Activated CD4-positive, alpha-beta T cell treated with anti-CD3 and anti-CD28 coated beads for 1 hour (primary cell): Measurements from ENCODE around the gene PRR23B.
"Not testable (repeated sequence)": the region's sequence is repeated elsewhere in the genome, so short reads cannot be mapped to it uniquely, and the experiment has no call there.

ENCODE experiments used
- DNase-seq: peaks from one replicate; pipeline ENCODE4 v3.0.0-alpha.2; 2020

Gene PRR23B

DNA sequence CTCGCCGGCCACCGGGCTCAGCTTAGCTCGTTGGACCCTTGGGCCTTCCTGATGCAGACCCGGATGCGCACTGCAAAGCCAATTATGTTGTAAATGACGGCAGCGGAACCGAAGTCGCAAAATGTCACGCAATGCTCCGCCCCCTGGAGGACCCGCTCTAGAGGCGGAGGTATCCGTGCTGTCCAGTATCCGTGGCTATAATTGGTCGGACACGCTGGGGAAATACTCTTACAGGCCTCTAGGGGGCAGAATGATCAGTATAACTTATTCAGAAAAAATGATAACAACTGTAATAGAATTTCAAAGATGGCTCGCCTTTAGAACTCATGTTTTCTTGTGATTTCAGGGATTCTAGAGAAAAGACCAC lies at the start of gene PRR23B:
Gene PRR23B, minus strand, starts transcription at position 59 of the 367 bp plus-strand sequence. CDS start 265 bp downstream, outside the sequence.
- DNase-seq, result no peak

DNA sequence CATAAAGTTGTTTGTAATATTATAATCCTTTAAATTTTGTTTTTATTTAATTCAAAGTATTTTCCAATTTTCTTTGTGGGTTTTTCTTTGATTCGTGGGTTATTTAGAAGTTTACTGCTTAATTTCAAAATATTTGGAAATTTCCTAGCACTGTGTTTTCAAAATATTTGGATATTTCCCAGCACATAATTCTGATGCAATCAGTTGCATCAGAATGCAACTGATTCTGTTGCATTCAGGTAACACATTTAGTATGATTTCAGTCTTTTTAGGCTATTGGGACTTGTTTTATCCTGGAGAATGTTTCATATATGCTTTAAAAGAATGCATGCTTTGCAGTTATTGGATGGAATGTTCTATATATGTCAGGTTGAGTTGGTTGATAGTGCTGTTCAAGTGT lies 42.2 kb upstream of the PRR23B start:
- DNase-seq, result no peak

DNA sequence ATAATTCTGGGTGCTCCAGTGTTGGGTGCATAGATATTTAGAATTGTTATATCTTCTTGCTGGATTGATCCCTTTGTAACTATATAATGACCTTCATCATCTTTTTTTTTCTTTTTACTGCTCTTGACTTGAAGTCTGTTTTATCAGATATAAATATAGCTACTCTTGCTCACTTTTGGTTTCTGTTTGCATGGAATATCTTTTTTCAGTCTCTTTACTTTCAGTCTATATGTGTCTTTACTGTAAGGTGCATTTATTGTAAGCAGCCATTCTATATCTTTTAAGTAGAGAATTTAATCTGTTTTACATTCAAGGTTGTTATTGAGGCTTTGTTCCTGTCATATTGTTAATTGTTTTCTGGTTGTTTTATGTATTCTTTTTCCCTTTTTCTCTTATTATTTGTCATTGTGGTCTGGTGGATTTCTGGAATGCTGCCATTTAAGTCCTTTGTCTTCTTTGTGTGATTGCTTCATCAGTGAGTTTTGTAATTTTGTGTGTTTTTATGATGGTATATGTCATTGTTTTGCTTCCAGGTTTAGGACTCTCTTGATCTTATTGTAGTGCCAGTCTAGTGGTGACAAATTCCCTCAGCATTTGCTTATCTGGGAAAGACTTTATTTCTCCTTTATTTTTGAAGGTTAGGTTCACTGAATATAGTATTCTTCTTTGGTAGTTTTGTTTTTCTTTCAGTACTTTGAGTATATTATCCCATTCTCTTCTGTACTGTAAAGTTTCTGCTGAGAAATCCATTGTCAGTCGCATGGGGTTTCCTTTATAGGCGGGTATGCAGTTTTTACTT lies 32.3 kb upstream of the PRR23B start:
- DNase-seq, result no peak

DNA sequence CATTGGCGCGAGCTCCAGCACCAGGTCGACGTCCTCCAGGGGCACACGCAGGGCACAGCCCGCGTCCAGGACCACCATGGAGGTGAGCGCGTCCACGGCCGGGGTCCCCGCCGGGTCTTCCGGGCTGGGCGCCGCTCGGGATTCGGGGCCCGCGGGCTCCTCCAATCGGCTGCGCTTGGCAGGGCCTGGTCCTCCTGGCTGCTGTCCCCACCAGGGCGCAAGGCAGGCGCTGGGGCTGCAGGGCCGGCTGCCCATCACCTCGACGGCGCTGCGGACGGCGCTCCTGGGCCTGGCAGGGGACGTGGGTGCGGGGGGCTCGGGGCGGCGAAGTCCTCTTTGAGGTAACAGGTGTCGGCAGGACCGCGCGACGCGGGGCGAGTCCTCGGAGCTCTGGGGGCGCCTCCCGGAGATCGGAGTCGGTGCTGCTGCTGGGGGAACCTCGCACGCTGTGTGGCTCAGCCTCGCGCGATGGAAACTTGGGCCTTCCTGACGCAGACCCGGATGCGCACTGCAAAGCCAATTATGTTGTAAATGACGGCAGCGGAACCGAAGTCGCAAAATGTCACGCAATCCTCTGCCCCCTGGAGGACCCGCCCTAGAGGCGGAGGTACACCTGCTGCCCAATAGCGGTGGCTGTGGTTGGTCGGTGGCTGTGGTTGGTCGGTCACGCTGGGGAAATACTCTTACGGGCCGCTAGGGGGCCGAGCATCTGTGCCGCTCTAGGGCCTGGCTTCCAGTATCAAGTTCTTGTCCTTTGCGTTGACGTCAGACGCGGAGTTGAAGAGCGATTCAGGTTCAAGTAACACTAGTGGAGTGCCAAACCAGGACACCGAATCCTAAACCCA lies 23.9 kb upstream of the PRR23B start, which contains the start of gene PRR23C:
Gene PRR23C, minus strand, starts transcription at position 527 of the 845 bp plus-strand sequence. Its CDS starts 272 bp downstream, at position 255.
- no peak for DNase-seq

DNA sequence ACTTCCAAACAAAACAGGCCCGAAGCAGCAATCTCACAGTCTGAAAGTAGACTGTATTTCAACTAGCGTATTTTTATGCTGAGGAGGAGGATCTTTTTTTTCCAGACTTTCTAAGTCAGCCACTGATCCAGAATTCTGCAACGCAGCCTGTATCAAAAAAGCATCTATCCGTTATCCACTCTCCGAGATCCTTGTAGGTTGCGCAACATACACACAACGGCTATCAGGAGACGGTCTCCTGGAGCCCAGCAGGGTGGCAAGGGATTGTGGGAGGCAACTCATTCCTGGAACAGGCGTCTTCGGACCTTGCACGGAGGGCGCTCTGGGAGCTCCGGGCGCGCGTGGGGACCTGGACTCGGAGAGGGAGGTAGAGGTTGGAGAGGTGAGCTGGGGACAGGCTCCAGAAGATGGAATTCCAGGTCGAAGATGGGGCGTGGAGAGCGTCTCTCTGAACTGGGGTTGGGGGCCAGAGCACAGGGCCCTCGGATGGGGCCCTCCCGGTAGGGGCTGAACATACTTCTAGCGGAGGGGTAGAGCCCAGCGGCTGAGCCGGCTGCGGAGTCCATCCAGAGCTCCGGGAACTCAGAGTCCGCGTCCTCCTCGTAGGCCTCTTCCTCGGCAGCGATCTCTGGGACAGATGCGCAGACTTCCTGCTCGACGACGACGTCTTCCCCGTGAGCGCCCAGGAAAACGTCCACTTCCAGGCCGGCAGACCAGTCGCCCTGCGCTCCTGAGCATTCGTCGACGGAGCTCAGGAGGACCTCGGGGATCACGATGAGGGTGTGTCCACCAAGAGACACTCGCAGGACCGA lies 23.0 kb upstream of the PRR23B start:
- no peak for DNase-seq

DNA sequence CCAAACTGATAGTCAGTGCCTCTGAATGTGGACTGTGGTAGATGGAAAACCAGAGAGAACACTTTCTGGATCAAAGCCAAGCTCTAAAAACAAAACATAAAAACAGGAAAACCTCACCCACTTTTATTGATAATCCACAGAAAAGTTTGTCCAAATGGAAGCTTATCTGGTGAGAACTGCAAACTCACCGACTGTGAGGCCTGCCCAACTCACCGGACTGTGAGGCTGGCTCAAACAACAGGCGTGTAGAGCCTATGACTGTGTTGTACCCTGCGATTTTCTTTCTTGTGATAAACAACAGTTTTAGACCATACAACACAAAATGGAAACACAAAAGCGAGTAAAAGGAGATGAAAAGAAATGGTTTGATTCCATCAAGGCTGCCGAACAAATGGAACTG lies 16.8 kb upstream of the PRR23B start:
- DNase-seq, result no peak

DNA sequence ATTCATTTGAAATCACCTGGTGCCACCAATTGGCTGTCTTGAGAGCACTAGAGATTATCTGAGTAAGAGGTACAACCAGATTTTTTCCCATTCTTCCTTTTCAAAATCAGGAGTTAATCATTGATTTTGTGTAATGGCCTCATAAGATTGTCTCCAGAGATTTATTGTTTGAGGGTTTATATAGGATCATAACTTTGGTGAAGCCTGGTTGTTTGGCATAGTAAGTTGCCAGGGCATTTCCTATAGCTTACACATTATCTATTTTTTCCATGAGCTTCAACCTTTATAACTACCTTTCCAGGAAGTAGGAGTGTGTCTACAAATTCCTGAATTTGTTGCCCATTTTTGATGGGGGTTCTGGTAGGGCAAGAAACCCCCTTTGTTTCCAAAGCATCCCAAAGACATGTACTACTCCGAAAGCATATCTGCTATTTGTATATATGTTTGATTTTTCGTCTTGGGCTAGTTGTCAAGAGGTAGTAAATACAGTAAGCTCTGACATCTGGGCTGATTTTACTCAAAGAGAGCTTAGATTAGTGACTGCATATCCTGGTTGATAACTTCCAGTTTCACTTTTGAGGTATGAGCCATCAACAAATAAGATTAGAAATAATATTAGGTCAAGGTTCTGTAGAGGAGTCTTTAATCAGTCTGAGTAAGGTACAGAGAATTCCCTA lies 11.7 kb upstream of the PRR23B start:
- DNase-seq, result no peak

DNA sequence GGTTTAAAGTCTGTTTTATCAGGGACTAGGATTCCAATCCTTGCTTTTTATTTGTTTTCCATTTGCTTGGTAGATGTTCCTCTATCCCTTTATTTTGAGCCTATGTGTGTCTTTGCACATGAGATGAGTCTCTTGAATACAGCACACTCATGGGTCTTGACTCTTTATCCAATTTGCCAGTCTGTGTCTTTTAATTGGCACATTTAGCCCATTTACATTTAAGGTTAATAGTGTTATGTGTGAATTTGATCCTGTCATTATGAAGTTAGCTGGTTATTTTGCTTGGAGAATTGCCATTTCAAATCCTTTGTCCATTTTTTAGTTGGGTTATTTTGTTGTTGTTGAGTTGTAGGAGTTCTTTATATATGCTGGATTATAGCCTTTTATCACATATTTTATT lies 9.8 kb upstream of the PRR23B start:
- DNase-seq, result not testable (repeated sequence)

DNA sequence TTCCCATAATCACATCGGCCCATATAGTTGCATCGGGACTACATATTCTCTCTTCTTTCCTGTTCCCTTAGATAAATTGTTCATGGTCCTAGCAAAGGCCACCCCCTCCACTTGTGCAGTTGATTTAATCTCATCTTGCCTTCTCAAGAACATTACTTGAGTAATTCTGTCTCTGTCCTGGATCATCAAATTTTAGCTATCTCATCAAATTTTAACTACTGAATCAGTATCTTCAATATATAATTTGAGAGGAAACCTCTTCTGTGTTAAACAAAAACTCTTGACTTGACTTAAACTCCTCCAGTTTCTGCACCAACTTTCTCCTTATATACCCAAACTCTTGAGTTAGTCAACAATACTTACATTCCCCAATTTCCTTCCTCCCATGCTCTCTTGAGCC lies 4.2 kb upstream of the PRR23B start:
- no peak for DNase-seq

DNA sequence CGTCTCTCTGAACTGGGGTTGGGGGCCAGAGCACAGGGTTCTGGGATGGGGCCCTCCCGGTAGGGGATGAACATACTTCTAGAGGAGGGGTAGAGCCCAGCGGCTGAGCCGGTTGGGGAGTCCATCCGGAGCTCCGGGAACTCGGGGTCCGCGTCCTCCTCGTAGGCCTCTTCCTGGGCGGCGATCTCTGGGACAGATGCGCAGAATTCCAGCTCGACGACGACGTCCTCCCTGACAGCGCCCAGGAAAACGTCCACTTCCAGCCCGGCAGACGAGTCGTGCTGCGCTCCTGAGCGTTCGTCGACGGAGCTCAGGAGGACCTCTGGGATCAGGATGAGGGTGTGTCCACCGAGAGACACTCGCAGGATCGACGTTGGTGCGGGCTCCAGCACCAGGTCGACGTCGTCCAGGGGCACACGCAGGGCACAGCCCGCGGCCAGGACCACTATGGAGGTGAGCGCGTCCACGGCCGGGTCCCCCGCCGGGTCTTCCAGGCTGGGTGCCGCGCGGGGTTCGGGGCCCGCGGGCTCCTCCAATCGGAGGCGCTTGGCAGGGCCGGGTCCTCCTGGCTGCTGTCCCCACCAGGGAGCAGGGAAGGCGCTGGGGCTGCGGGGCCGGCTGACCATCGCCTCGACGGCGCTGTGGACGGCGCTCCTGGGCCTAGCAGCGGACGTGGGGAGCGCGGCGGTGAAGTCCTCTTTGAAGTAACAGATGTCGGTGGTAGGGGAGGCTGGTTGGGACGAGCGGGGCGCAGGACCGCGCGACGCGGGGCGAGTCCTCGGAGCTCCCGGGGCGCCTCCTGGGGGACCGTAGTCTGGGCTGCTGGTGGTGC lies 474 bp downstream of the PRR23B start:
- no peak for DNase-seq

DNA sequence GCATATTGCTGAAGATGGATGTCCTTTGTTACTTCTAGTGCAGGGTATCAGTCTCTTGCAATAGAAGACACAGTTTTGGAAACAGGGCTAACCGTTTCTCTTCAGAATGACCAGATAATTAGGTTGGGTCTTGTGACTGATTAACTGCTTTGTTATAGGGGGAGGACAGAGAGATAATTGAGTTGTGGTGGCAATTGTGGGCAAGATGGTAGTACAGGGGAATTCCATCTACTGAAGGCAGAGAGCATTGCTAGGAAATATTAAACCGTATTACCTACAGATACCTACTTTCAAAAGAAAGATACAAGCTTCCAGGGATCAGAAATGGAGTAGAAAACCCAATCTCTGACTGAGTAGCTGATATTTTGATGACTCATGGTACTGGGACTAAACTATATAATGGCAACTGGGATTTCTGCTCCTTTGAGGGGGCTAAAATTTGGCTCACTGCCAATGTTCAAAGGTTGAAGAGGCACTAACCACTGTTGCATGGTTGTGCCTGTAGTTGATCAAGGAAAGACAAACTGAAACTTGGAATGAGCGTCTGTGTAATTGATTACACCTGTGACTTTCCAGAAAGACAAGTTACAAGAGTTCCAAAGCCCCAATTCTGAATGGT lies 4.2 kb downstream of the PRR23B start:
- no peak for DNase-seq

DNA sequence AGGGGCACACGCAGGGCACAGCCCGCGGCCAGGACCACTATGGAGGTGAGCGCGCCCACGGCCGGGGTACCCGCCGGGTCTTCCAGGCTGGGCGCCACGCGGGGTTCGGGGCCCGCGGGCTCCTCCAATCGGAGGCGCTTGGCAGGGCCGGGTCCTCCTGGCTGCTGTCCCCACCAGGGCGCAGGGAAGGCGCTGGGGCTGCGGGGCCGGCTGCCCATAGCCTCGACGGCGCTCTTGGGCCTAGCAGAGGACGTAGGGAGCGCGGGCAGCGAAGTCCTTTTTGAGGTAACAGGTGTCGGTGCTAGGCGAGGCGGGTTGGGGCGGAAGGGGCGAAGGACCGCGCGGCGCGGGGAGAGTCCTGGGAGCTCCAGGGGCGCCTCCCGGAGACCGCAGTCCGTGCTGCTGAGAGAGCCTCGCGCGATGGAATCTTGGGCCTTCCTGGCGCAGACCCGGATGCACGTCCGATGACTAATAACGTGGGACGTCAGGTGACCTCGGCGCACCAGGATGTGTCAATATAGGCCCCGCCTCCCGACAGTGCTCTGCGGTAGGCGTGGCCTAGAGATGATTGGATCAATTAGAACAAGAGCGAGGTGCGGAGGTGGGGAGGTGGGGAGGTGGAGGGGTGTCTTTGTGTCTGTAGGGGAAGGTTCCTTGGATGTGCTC lies 14.5 kb downstream of the PRR23B start, which contains the start of gene PRR23A:
Gene PRR23A, minus strand, starts transcription at position 218 of the 666 bp plus-strand sequence. Its CDS starts 0 bp downstream, at position 218.
- no peak for DNase-seq

DNA sequence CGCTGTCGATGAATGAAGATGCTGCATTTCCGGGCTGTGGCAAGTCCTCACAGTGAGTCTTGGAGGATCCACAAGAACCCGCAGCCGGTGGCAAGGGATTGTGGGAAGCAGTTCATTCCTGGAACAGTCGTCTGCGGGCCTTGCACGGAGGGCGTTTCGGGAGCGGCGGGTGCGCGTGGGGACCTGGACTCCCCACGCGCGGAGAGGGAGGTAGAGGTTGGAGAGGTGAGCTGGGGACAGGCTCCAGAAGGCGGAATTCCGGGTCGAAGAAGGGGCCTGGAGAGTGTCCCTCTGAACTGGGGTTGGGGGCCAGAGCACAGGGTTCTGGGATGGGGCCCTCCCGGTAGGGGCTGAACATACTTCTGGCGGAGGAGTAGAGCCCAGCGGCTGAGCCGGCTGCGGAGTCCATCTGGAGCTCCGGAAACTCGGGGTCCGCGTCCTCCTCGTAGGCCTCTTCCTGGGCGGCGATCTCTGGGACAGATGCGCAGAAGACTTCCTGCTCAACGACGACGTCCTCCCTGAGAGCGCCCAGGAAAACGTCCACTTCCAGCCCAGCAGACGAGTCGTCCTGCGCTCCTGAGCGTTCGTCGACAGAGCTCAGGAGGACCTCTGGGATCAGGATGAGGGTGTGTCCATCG lies 15.3 kb downstream of the PRR23B start:
- DNase-seq, result no peak

DNA sequence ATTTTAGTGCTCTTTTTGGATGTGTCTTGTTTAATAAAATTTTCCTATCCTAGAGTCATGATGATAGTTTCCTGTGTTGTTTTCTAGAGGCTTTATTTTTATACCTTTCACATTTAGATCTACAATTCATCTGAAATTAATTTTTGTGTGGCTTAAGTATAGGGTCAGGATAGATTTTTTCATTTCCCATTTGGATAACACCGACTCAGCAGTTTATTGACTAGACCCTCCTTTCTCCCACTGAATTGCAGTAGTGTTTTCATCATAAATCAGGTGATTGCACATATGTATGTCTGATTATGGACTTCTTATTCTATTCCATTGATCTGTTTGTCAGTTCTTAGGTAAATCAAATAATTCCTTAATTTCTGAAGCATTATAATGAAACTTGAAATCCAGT lies 25.0 kb downstream of the PRR23B start:
- no peak for DNase-seq

DNA sequence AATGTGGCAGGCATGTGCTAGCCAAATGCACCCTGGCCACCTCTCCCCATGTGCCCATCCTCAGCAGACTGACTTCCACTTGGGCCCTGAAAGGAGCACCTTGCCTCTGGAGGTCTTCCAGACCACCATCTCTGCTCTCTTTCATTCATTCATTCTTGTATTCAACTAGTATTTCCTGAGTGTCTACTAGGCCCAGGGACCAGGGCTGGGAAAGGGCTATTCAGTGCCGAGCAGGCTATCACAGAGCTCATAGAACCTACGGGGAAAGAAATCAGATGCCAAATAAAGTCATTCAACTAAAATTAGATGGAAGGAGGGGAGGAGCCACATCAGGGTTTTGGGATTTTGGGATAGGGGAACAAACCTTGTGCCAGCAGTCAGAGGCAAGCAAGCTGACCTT lies 33.5 kb downstream of the PRR23B start:
- no peak for DNase-seq

DNA sequence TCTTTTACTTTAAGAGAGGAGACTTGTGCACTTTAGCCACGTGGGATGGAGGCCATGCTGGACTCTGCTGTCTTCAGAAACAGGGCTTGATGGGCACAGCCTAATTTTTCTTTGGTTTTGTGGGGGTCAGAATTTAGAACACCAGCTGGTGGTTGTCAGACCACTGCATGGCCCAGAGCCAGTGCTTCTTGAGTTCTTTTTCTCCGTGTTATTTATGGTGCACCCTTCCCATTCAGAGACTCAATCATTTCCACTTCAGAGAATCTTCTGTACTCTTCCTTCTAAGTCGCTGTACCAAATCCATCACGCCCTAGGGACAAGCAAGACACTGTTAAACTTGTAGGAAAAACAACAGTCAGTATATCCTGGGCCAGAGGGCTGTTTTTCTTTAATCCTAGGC lies 34.8 kb downstream of the PRR23B start:
- no peak for DNase-seq

DNA sequence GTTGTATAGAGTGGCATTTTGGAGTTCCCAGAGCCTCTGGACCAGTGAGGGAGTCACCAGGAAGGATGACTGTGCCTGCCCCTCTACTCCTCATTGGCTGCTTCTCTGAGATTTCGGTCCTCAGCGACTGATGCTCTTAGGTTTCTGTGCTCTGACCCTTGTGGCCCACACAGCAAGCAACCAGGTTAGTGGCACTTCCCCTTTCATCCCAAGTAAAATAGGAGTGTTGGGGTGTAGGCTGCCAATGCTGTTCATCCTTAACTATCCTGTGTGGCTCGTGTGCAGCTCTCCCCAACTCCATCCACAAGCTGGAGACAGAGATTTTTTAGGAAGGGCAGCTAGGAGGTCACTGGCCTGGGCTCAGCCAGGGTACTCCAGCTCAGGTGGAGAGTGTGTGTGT lies 35.9 kb downstream of the PRR23B start:
- DNase-seq, result no peak

DNA sequence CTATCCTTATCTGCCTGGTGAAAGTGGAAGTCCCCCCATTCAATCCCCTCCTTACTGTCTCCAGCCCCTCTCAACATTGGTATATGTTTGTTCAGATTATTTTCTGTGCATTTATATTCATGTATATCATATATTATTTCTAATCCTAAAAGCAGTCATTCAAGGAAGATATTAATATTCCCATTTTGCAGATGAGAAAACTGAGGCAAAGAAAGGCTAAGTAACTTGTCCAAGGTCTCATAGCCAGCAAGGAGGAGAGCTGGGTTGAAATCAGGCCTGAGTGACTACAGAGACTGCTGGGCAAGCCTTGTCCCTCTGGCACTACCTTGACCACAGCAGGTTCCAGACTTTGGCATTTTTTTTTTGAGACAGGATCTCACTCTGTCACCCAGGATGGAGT lies 44.7 kb downstream of the PRR23B start:
- no peak for DNase-seq

DNA sequence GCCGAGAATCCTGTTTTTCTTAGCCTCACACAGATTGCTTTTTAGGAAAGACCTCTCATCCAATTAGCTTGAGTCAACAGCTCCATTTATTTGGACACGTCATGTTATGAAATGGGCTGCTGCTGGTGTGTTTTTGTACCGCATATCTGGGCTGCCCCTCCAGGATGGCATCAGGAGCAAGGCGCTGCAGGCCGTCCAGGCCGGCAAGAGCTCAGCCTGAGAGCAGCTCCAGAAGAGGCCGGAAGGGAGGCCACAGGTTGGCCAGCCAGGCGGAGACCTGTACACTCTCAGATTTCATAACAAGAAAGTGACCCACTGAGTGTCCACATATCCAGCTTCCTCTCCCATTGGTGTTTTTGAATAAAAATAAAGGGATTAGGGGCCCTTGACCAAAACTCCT lies 45.4 kb downstream of the PRR23B start:
- no peak for DNase-seq

DNA sequence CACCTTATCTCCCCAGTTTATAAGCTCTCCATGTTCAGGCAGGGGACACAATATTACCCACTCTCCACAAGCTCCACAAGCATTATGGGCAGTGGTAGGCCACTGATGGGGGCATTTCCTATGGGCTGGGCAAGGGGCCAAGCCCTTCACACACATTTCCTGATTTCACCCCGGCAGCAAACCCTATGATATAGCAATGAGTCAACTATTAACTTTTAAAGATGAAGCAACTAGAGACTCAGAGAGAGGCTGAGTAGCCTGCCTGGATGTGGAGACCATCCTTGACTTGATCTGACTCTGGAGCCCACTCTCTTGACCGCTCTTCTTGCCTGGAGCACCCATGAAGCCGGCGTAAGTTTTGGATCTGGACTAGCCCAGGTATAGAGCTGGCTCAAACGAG lies 46.3 kb downstream of the PRR23B start:
- DNase-seq, result no peak
